ENCODE measurements around the gene KLF6. TPM values are rescaled to one million over a fixed set of nuclear protein-coding genes. Genes with fewer than 3 reads are reported as not detected.

KLF6 gene
- total RNA-seq, 1 donor from 2014 or later = 86.0 TPM

DNA sequence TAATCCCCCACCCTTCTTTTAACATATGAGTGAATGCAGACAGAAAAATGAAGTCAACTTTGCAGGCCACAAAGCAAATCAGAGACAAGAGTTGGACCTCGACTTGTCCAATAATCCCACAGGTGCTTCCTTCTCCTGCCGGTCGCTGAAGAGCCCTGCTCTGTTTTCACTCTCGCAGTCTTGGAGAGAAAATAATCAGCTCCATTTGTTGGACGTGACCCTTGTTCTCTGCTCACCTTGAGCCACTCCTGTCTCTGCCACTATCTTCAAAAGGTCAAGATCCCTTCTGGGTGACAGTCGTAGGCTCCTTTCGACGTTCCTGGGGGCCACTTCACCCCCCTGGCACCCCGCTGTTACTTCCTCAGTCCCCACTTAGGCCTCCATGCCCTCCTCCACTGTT is 2.8 kb upstream of the KLF6 start:
- no peak for DNase-seq (ENCODE audit: low read depth in 2 of 2)

DNA sequence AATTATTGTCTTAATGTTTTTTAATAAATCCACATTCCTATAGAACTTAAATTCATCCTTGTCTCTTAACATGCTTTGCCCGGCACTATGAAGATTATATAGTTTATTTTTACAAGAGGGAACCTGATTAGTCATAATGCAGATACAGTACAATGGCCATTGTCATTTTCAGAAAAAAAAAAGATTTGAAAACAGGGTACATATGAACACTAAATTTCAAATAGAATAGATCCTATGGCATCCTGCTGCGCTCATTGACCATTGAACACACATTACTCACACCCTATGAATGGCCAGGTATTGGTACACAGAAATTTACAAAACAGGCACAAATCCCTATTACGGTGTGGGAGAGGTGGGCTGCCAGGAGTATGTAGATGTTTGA is 2.0 kb upstream of the KLF6 start:
- peak in 1 of 2 donors; percentile 73 for DNase-seq (ENCODE audit: low read depth in 2 of 2)

DNA sequence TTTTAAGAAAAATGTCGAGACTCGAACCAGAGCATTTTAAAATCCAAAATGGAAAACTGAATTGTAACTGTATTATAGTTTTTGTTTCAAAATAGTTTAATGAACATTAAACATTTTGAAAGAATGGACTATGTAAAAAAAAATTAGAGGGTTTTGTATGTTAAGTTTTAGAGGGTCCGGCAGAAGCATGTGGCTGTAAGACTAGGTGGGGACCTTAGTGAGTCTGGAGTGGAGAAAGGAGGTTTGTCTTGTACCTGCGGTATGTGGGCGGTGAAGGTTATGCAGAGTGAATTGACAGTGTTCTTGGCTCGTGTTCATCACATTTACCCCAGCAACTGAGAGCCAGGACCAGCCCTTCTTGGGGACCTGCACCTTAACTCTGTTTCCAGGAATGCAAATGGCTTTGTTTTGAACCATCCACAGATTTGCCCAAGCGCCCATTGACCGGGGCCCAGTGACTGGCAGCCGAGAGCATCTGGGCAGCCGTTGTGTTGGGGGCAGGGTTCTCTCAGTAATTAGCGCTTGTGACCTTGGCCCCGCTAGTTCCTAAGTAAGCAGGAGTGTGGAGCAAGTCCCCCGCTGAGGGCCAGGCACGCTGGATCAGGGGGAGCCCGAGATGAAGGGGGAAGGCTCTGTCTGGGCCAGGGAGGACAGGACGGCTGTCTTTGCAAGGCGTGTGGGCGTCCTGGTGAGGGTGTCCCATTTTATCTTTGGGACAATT is 1.4 kb upstream of the KLF6 start:
- peak in 1 of 2 donors; percentile 85 for DNase-seq (ENCODE audit: low read depth in 2 of 2)

DNA sequence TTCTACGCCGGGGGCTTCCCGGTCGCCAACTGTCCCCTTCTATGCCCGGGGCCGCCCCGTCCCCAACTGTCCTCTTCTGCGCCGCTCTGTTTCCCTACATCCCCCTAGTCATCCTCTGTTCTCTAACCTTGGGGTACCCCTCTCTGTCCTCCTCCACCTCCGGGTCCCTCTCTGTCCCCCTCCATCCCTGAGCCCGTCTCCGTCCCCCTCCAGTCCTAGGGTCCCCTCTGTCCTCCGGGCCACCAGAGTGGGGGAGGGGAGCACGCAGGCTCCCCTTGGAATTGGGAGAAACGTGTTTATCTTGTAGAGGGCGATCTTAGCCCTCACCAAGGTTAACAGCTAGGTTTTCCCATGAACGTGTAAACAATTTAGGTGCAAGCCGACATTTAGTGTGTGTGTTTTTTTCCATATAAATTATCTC is 852 bp upstream of the KLF6 start:
- DNase-seq (ENCODE audit: low read depth in 2 of 2) = peak in 1 of 2 donors; percentile 72

DNA sequence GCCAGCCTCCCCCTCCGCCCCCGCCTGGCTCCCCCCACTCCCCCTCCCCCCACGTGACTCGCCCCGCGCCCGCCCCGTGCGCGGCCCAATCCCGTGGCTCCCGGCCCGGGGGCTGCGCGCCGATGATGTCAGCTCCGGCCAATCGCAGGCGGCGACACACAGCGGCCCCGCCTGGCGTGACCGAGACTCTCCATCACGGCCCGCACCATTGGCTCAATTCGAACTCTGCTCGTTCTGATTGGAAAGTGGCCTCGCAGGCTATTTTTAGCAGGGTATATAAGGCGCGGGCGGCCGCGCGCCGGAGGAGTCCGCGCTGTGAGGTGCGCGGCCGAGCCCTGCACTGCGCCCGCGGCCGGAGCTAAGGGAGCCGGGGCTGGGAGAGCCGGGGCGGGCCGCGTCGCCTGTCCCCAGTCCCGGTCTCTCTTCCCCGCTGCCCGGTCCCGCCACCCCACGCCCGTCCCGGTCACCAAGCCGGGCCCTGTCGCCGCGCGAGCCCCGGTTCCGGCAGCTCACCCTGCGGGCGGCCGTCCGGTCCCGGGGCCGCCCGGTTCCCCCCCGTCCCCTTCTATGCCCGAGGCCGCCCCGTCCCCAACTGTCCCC is 342 bp upstream of the KLF6 start:
- DNase-seq (ENCODE audit: low read depth in 2 of 2) = peak; percentile 94 to 98

DNA sequence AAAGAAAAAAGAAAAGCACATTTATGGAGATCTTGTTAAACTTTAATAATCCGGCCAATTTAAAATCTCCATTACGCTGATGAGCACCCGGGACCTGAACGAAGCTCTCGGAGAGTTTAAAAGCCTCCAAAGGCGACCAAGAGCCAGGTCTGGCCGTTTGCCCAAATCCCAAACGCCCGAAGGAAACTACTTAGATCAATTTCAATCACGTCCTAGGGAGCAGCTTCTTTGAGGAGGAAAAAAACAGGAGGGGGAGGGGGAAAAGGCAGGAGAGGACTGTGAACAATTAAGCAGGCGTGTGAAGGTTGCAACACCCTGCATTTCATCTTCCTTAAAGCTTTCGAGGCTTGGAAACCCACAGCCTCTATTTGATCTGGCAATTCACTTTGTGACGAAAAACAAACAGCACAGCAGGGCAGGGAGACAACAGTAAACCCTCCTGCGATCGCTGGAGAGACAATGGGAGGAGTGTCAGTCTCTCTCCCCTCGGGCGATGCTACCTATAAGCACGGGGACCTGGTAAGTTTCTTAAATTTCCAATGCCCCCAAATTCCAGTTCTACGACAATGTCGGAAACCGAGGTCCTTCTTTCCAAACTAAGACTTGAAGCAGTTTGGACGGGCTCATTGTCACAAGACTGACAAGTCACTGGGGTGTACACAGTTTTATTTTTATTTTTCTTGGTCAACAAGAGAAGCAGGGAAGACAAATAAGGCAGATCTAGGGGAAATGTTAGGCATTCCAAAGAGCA is 1.2 kb downstream of the KLF6 start:
- peak in 1 of 2 donors; percentile 40 for DNase-seq (ENCODE audit: low read depth in 2 of 2)

DNA sequence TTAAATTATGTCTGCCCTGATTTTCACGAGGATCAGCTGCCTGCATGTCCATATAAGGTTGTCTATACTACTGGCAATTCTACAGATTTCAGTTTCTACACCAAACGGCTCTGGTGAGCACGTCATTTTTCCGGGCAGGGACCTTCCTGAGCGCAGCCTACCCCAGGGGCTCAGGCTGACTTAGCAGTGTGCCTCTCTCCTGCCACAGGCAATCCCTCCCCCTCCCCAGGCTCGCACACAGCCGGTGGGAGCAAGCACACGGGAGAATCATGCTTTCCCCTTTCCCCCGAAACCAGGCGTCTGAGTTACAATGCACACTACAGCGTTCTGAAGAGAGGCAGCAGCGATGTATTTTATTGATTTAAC is 1.7 kb downstream of the KLF6 start:
- DNase-seq (ENCODE audit: low read depth in 2 of 2) = peak; percentile 18 to 59

DNA sequence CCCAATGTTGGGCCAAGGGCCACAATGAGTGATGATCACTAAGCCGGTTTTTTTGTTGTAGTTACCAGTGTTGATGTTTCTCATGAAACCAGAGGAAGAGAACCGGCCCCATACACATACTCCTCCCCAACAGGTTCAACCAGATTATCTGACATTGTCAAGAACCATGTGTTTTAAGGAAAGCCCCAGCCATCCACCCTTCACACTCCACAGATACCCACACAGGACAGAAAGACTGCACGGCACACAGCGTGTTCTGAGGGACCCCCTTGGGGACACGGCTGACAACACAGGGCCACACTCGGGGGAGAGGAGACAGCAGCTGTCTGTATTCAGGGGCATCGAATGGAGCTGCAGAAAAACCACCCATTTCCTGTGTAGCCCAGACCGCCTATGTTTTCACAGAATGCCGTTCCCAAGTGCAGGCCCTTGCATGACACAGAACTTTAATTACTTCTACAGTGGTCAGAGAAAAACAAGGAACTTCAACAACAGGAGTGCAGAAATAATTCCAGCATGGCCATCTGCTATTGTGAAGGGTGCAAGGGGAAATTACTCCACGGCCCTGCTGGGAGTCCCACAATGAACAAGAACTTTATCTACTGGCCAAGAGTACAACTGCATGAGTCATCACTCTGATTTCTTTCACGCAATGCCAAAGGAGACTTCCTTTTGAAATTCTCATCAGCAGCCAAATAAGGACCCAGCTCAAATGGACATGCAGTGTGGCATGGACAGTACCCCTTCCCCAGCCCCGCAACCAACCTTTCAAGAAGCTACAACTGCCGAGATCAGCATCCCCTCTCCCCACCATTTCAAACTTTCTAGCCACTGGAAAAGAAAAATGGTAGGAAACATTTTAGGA is 2.3 kb downstream of the KLF6 start:
- peak; percentile 85 to 89 for DNase-seq (ENCODE audit: low read depth in 2 of 2)

DNA sequence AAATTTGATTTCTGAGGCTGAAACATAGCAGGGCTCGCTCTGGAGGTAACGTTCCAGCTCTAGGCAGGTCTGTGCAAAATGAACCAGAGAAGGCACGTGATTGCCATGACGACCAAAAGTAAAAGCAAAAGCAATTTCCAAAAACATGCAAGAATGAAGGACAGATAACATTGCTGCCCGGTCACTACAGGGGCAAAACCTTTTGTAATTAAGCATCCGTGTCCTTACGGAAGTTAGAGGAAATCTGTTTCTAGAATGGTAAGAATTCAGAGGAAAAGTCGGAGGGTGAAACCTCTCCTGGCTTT is 2.9 kb downstream of the KLF6 start:
- DNase-seq (ENCODE audit: low read depth in 2 of 2) = no peak

DNA sequence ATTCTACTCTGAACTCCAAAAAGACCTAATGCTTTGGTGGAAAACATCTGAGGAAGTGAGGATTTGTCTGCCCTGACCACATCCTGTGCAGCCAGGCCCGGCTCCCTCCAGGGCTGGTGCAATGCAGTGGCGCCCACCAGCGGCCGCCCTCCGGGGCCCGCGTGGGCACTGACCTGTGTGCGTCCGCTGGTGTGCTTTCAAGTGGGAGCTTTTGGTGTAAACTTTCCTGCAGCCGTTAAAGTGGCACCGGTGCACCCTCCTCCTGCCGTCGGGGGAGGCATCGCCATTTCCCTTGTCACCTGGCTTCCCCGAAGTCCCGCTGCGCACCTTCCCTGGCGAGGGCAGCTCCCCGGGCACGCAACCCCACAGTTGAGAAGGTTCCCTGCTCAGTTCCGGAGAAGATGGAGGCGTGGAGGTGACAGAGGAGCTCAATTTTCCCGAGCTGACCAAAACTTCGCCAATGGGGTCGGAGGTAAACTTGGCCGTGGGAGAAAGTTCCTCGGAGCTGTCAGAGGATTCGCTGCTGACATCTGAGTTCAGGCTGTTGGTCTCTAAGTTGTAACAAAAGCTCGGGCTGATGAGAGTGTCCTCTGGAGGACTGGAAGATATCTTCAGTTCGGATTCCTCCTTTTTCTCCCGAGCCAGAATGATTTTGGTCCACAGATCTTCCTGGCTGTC is 3.4 kb downstream of the KLF6 start:
- DNase-seq (ENCODE audit: low read depth in 2 of 2) = peak; percentile 27 to 59

DNA sequence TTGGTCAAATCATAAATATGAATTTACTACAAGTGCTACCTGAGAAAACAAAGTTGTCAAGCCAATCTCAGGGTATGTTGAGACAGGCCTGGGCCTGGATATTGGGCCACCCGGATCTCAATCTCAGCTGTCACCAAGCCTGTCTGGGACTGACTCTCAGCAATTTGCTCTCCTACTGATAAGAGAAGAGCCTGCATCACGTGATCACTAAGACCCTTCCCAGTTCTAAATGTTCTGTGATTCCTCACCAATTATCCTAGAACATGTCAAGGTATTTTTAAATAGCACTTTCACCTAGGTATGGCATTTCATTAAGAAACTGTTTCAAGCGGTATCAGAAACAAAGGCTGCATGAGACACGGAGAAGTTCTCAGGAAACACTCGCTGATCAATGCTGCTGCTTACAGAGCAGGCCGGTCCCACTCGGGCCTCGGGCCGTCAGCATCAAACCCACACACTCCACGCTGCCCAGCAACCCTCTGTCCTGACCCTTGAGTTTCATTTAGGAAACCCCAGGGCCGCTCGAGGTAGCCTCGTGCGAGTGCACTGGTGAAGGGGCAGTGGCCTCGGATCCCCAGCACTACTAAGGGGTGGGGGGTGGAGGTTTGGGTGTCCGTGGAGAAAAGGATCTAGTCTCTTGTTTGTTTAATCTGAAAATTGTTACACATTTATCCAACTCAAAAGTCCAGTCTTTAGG is 4.1 kb downstream of the KLF6 start:
- DNase-seq (ENCODE audit: low read depth in 2 of 2) = peak; percentile 21 to 34

DNA sequence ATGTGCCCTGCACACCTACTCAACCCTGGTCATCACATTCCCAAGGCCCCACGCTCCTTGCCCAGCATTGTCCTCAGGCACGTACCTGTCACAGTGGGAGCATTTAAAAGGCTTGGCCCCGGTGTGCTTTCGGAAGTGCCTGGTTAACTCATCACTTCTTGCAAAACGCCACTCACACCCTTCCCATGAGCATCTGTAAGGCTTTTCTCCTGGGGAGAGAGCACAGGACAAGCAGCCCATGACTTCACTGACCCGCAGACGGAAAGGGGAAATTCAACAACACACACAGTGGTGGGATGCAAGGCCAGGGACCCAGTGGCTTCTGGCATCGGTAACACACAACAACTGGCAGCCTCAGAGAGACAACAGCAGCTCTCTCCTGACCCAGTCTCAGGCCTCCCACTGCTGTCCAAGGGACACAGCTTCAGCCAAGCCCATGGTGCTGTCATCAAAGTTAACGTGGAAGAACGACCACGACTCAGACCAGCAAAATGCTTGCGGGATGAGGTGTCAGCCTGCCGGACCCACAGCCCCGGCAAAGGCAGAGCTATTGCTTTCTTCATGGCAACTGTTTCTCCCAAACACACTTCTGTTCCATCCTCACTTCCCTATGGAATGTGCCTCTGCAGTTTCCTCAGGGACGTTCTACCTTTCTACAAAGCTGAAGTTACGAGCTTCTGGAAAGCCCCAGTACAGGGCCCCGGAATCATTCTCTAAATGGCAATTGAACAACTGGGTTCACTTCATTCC is 4.8 kb downstream of the KLF6 start:
- DNase-seq (ENCODE audit: low read depth in 2 of 2) = peak; percentile 38 to 48

DNA sequence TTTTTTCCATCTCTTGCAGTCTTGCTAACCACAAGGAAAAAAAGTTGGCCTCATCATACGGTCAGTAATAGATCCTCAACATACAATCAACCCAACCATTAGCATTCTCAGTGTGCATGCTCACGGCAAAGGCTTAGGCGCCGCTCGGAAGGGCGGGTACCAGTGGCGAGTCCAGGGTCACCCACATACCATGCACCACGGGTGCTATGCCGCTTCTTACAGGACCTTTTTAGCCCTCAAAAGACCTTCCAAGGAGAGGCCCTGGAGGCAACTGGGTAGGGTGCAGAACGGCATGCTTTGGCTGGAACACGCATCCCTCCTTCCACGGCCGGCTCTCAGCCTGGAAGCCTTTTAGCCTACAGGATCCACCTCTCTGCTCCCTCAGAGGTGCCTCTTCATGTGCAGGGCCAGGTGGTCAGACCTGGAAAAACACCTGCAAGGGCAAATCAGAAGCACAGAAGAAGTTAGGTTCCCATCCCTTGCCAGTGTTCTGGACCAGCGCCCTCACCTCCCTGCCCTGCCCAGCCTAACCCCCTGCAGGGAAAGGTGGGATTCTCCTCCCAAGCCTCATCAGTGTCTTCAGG is 5.8 kb downstream of the KLF6 start:
- DNase-seq (ENCODE audit: low read depth in 2 of 2) = peak; percentile 20 to 42

DNA sequence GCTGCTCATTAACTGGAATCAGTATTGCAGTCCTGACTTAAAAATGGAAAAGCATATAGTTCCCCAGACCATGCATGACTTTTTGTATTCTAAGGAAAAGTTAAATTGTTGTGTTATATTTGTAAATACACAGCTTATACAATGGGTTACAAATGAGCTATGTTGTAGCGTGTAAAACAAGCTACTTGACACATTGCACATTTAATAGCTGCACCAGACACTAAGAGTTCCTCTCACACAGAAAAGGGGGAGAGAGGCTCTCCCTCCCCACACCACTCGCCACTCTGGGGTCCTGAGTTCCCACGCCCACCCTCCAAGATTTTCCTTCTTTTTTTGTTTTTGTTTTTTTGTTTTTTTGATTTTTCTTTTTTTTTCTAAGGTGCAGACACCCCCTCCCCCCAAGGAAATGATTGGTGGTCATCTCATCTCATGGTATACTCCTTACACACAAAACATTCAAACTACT is 6.3 kb downstream of the KLF6 start:
- peak; percentile 28 to 38 for DNase-seq (ENCODE audit: low read depth in 2 of 2)

DNA sequence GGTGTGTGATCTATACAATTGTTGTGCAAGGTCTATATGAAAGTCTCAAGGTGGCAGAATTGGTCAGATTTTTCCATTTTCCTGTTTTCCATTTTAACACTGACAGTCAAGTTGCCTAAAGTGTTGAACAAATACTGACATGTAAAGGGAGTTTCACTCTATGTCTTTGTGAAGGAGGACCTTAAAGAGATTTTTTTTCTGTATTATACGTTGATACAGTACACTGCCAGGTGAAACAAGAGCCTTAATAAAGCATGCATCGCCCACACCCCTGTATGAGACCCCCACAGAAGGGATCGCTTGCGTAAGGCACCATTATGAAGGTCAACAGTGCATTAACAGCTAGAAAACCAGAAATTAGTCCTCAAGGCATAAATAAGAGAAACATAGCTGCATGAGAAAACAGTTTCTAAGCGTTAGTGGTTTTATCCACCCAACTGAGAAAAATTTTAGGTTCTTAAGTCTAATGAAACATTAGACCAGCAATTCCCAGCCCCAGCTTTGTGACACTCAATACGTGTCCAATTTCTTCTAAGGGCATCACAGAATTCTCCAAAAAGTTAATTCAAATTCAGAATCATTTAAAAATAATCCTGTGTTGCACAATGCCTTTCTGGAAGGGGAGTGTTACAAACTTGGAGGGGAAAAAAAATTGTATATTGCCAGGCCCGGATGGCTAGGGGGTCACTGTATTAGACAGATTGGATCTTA is 6.9 kb downstream of the KLF6 start:
- peak; percentile 27 to 28 for DNase-seq (ENCODE audit: low read depth in 2 of 2)

DNA sequence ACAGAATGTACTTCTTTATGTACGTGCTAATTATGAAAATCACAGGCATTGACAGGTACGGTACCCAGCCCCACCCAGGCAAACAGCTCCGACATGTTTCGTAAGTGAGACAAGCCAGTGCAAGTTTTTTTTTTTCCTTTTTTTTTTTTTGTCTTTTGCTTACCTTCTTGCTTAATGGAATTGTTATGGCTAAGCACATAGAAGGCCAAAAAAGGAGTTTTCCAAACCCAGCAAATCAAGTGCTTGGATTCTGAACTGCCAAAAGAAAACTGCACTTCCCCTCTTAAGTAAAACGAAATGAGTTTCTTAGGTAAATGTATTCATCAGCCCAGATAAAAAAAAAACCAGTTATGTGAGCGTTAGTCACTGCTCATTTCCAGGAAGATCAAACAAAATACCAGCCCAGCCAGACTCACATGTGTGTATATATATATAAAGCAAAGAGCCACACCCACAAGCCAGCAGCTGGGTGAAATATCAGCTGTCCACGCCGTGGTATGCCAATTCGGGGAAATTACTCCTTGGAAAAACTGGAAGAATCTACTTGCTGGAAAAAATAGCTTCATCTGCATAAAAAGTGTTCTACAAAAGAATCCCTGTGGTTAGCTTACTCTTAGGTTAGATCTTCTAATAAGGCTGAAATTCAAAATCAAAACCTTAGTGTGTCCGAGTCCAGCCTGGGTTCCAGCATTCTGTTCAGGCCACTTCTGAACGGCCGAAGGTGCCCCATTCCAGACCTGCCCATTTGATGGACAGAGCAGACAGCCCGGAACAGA is 8.0 kb downstream of the KLF6 start:
- peak; percentile 45 to 73 for DNase-seq (ENCODE audit: low read depth in 2 of 2)

DNA sequence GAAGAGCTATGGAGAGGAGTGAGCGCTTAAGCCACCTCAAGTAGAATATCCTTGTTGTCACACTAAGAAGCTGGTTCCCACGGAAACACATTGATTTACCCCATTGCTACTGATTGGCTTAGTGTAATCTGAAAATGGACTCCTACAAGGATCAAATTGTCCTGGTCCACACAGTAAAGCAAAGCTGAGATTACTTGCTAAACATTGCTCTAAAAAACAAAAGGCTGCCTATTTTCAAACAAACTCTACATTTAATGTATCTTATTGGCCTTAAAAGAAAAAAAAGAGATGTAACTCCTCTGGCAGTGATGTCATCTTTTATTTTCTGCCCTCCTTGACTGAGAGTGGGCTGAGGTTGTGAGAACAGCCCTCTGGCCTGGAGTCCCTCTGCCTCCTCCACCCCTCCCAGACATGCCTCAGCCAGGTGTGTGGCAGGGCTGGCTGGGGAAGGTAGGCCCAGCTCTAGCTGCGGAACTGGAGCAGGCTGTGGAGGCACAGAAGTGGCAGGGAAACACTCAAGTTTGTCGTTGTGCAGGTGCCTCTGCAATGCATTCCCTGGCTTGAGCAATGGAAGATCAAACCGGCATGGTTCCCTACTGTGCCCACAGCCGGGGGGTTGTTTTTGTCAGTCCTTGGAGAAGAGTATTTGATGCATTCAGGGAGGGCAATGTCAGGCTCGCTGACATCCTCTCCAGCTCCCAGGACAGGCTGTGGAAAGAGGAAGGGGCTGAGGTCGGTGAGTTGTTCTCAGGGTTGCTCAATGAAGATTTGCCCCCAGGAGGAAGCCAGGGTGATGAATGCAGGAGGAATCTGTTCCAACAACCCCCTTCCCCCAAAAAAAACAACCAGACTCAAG is 9.1 kb downstream of the KLF6 start:
- DNase-seq (ENCODE audit: low read depth in 2 of 2) = peak; percentile 65 to 85
